ENCODE data around the gene PLAC1. TPM values are rescaled to one million over a fixed set of nuclear protein-coding genes. Genes with fewer than 3 reads are reported as not detected.

The PLAC1 gene
- total and polyA plus RNA-seq, 8 donors: 0.18 to 0.77 (median 0.46) TPM; not detected in 2

DNA sequence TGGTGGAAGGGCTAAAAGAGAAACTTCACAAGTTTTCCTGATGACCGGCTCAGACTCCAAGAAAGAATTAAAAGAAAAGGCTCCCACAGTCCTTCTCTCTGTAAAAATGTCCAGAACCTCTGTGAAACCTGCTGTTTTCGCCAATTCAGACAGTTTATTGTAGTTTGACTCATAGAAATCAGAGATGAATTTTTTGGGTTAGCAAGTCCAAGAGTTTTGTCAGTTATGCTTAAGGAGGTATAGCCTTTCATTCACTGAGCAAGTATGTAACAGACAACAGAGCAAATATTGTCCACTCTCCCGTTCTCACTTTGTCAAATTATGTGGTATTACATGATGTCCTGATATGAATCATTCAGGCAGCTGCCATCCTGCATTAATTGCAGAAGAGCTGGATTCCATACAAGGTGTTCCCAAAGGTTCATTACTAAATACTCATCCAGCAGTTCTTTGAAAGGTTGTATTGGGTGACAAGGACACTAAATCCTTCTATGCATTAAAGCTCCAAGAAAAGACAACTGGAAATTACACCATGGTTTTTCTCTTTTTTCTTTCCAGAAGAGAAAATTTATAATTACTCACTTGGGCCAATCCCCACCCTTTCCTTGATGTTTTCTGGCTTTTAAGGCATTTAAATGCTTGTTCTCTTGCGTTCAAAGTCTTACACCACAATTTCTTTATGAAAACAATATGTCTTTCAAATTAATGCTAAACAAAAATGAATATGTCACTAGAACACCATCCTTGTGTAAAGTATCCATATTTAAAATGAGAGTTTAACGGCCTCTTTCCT, 30.0 kb upstream of the PLAC1 start:
- ATAC-seq (no peak), DNase-seq (no peak)
- no peaks in the 10 kb centered on the region for H3K9me3 ChIP-seq
- H3K27me3 ChIP-seq: no peaks in the 10 kb centered on the region
- H3K27ac ChIP-seq: no peak overlapping the region
- H3K36me3 ChIP-seq: no peaks in the 10 kb centered on the region
- intact Hi-C loops (cut with DNase I): no loop called here
- no peaks in the 10 kb centered on the region for H3K4me1 ChIP-seq
- no peak for TF ChIP-seq CTCF (IDR thresholded peaks at IDR 0.05)
- H3K4me3 ChIP-seq: no peak overlapping the region

GRCh38 chrX:134685668-134686067, 27.4 kb upstream of the PLAC1 start:
- Histone ChIP-seq H3K4me1 (no peaks in the 10 kb centered on the region), H3K9me3 (no peaks in the 10 kb centered on the region), H3K4me3 (no peak overlapping the region), H3K27me3 (no peaks in the 10 kb centered on the region), H3K36me3 (no peaks in the 10 kb centered on the region), H3K27ac (no peak overlapping the region)
- intact Hi-C loops (cut with DNase I): no loop called here
- DNase-seq (no peak), ATAC-seq (no peak)
- no peak for TF ChIP-seq CTCF (IDR thresholded peaks at IDR 0.05)

DNA sequence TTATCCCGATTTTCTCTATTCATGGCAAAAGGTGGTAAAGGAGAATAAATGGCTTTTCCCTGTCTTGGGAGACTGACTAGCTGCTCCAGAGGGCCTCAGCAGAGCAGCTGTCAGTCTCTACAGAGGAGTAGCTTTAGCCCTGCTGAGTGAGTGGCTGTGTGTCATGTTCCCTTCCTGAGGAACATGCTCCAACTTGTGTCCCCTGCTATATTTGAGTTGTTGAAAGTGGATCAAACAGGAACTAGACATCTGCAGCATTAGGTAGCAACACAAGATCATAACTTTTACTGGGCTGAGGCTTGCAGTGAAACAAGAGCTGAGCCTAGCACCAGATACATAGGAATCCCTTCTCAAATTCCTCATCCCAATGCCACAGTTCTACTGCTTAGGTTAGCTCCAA, 26.7 kb upstream of the PLAC1 start:
- DNase-seq: no peak
- Histone ChIP-seq H3K36me3 (no peaks in the 10 kb centered on the region), H3K4me3 (no peak overlapping the region), H3K4me1 (no peaks in the 10 kb centered on the region), H3K9me3 (no peaks in the 10 kb centered on the region), H3K27ac (no peak overlapping the region), H3K27me3 (no peaks in the 10 kb centered on the region)
- TF ChIP-seq CTCF (IDR thresholded peaks at IDR 0.05): no peak
- ATAC-seq: no peak
- intact Hi-C loops (cut with DNase I): no loop called here

GRCh38 chrX:134683351-134684005, 25.2 kb upstream of the PLAC1 start:
- ATAC-seq: no peak
- Histone ChIP-seq H3K9me3 (no peaks in the 10 kb centered on the region), H3K36me3 (no peaks in the 10 kb centered on the region), H3K4me3 (no peak overlapping the region), H3K27me3 (no peaks in the 10 kb centered on the region), H3K27ac (no peak overlapping the region), H3K4me1 (no peaks in the 10 kb centered on the region)
- no peak for TF ChIP-seq CTCF (IDR thresholded peaks at IDR 0.05)
- intact Hi-C loops (cut with DNase I): no loop called here
- DNase-seq: no peak

- Histone ChIP-seq H3K27ac (no peak overlapping the region), H3K4me1 (no peaks in the 10 kb centered on the region), H3K36me3 (no peaks in the 10 kb centered on the region), H3K27me3 (no peaks in the 10 kb centered on the region), H3K4me3 (no peak overlapping the region), H3K9me3 (no peaks in the 10 kb centered on the region)
- ATAC-seq: no peak
- intact Hi-C loops (cut with DNase I): no loop called here
- no peak for DNase-seq
- no peak for TF ChIP-seq CTCF (IDR thresholded peaks at IDR 0.05)
Observed at GRCh38 chrX:134682081-134682480, 23.8 kb upstream of the PLAC1 start.

Data from left lung (tissue), 10 donors.